ENCODE results near the gene ARID5B.

ARID5B gene

DNA sequence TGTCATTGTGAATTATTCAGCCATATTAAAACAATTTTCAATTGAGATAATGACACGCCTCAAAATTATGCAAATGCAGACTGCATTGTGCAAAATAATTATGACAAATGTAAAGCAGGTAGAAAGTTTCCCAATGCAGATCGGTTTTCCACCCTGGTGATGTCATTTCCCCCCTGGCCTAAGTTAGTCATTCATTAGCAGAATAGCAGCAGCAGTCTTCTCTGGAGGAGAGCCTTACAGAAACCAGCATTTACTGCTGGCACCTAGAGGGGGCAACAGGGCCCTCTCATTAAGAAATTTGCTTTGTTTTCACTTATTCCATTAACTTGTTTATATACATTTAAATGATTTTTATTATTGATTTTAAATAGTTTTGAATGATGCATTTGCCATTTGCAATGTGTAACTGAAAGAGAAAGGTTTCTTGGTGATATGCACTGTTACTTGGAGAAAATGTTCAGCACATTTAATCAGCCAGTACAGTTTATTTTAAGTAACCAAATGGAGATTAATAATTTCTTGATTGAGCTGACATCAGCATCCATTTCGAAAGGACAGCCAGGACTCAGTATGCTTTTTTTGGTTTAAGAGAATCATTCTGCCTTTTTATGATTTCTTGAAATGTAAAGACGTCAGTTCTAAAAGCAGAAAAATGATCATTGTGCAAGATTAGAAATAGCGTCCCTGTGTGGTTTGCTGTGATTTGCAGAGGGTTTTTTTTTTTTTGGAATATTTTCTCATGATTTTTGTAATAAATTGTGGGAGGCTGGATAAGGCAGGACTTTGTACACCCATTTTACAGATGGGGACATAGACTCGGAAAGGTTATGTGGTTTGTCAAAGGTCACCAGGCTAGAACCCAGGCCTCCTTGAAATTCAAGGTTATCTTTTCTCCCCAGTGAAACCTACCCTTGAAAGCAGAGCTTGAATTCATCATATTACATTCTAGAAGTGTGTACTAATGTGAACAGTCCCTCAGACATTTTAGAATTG lies 3.5 kb downstream of the ARID5B start:
- peak; percentile 73 for DNase-seq (ENCODE audit: low spot score)

DNA sequence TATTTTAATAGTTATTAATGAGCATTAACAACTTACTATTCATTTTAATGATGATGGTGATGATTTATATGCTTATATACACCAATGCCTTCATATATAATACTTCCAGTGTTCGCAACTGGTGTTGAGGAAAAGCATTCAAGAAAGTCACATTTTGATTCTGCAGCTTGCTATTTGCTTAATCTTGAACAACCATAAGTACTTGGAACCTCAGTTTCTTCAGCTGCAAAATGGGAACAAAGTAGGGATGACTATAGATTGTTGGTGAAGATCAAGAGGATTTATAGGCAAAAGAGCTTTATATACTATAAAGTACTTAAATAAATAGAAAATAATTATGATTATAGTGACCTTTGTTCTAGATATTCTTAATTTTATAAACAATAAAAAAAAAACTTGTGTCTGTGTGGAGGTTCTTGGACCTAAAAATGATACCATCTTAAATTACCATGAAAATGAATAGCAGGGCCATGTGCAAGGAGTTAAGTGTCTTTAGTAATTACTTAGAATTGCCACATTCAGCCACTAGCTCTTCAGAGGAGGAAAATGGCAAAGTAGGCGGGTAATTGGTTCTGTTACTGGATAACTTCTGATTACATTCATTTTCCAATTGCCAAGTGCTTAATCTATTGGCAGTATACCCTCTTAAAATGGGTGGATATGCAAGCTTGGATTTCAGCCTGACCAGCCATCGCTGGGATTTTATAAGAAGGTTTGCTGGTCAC lies 4.5 kb downstream of the ARID5B start:
- DNase-seq (ENCODE audit: low spot score), result no peak

- no peak for DNase-seq (ENCODE audit: low spot score)
These were observed 5.0 kb downstream of the ARID5B start for GRCh38 chr10:61906562-61906901.

DNA sequence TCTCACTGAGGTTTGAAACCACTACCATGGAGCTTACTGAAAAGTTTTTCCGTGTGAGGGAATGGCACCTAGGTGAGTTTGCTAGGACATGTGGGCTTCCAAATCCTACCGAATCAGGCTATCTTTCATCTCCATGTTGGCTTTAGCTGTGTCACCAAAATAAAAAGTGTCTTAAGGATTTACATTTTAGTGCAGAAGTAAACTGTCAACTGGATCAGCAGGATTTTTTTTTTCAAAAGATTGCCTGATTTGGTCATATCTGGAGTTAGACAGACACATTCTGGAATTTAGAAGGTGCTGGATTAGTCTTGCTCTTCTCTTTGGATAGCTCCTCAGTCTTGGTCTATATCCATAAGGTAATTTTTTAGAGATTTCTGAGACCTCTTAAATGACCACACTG lies 5.5 kb downstream of the ARID5B start:
- no peak for DNase-seq (ENCODE audit: low spot score)

- DNase-seq (ENCODE audit: low spot score), result no peak
These were observed 6.1 kb downstream of the ARID5B start for GRCh38 chr10:61907587-61907986.

- DNase-seq (ENCODE audit: low spot score), result no peak
These were observed 8.8 kb downstream of the ARID5B start for GRCh38 chr10:61910226-61910805.

DNA sequence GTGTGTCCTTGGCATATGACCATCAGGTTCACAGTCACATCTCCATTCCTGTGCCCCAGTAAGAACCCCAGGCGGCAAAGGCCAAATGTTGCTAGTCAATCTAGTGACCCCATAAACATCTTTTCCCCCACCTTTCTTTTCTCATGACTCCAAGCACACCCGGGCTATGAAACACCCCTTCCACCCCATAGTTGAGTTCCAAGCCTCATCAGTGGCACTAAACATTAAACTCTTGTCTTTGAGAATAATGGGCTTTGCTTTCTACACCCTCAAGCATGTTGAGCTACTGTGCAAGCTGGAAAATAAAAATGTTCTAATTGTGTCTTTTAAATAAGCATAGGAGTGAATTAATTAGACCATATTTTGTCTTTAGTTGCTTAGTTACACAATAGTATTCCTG lies 9.4 kb downstream of the ARID5B start:
- no peak for DNase-seq (ENCODE audit: low spot score)

DNA sequence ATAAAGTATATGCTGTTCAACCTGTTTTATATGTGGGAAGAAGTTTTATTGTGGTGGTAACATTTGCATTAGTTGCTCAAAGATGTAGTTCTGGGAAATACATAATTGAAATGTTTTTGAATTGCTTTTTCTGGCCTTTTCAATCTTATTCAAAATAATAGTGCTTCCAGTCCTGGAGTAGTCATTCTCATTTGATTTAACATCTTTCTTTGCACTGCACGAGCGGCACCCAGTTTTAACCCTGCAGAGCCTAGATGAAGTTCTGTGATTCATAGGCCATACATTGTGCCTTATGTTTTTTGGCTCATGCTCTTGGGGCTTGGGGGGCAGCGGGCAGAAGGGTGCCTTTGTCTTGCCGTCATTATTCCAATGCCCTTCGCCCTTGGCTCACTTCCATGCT lies 9.9 kb downstream of the ARID5B start:
- no peak for DNase-seq (ENCODE audit: low spot score)

- DNase-seq (ENCODE audit: low spot score), result no peak
These were observed 11.5 kb downstream of the ARID5B start for GRCh38 chr10:61912981-61913380.

GRCh38 chr10:61918140-61918539 lies 16.6 kb downstream of the ARID5B start:
- DNase-seq (ENCODE audit: low spot score), result no peak

DNA sequence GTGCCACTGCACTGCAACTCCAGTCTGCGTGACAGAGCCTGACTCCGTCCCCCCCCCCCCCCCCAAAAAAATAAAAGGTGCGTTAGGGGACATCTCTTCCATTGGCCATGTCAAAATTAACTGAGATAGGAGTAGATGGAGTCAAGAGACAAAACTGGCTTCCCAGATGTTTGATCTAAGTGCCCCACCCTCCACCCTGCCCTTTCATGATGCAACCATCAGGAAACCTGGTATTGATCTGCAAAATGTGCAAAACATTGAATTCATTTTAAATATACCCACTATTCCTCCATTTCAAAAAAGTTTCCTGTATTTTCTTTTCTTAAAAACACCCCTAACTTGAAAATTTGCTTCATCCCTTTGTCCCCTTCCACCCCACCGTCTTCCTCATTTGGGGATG lies 17.5 kb downstream of the ARID5B start:
- no peak for DNase-seq (ENCODE audit: low spot score)

GRCh38 chr10:61919646-61920215 lies 18.2 kb downstream of the ARID5B start:
- DNase-seq (ENCODE audit: low spot score), result no peak

DNA sequence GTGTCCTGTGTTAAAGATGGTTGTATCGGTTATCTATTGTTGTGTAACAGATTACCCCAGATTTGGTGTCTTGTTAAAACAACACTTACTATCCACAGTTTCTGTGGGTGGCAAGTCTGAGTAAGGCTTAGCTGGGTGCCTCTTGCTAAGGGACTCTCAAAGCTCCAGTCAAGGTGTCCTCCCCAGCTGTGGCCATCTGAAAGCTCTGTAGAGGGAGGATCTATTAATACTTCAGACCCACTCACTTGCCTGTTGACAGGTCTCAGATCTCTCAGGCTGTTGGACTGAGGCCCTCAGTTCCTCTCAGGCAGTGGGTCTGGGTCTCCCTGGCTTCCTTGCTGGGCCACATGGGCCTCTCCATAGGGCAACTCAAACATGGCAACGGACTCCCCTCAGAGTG lies 19.6 kb downstream of the ARID5B start:
- DNase-seq (ENCODE audit: low spot score), result no peak

DNA sequence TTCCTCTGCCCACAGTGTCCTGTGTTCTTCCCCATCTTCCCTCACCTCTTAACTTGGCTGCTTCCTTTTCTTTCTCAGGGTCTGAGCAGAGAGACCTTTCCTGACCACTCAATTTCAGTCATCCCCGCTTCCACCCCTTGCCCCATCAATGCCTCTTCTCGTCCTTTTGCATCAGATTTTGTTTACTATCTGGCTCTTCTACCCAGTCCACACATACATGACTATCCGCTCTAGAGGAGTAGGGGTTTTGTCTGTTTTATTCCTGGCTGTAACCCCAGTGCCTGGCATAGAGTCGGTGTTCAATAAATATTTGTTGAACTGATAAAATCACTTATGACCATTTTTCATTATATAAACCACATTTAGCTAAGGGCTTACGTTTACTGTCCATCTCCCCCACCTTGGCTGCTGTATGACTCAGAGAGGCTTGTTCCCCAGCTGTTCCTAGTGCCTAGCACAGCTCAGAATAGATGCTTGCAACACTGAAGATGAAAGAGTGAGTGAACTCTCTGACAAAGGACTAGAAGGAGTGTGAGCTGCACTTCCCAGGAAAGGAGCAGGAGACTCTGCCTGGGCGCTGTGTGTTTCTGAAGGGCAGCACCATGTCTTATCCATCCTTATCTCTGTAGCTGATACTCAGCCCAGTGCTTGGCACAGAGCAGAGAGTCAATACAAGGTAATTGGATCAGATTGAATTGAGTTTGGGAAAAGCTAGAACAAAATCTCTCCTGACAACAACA lies 21.9 kb downstream of the ARID5B start:
- DNase-seq (ENCODE audit: low spot score), result peak; percentile 70

- DNase-seq (ENCODE audit: low spot score), result no peak
These were observed 22.4 kb downstream of the ARID5B start for GRCh38 chr10:61923950-61924274.

- DNase-seq (ENCODE audit: low spot score), result no peak
These were observed 28.1 kb downstream of the ARID5B start for GRCh38 chr10:61929555-61929954.

- DNase-seq (ENCODE audit: low spot score), result no peak
These were observed 30.3 kb downstream of the ARID5B start for GRCh38 chr10:61931620-61932332.

DNA sequence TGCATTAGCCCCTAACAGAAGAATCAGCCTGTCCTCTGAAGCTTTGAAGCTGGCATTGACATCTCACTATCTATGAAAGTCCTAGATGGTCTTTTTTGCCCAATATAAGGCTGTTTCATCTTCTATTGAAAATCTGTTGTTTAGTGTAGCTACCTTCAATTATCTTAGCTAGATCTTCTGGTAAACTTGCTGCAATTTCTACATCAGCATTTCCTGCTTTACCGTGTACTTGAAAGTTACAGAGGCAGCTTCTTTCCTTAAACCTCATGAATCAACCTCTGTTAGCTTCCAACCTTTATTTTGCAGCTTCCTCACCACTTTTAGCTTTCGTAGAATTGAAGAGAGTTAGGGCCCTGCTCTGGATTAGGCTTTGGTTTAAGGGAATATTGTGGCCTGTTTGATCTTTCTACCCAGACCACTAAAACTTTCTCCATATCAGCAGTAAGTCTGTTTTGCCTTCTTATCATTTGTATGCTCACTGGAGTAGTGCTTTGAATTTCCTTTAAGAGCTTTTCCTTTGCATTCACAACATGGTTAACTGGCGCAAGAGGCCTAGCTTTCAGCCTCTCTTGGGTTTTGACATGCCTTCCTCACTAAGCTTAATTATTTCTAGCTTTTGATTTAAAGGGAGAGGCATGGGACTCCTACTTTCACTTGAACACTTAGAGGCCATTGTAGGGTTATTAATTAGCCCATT lies 32.5 kb downstream of the ARID5B start:
- DNase-seq (ENCODE audit: low spot score), result no peak

- DNase-seq (ENCODE audit: low spot score), result no peak
These were observed 33.6 kb downstream of the ARID5B start for GRCh38 chr10:61935077-61935476.

GRCh38 chr10:61936770-61937169 lies 35.3 kb downstream of the ARID5B start:
- DNase-seq (ENCODE audit: low spot score), result no peak
